Epithelial cell of prostate (primary cell): Measurements from ENCODE around the gene SPRYD3.

Source experiments
- DNase-seq: peaks from one replicate; pipeline ENCODE4 v3.0.0-alpha.2; 2011; ENCODE audit warnings: low read depth, low spot score
- H3K27ac ChIP-seq: fragments of 450-650 bp; 2 replicates; pipeline ENCODE4 v1.5.1; 2017; ENCODE audit warnings: mild to moderate bottlenecking

Gene SPRYD3

GRCh38 chr12:53086361-53086760, 7.2 kb upstream of the SPRYD3 start:
- H3K27ac ChIP-seq = no peak overlapping the region
- no peak for DNase-seq

- no peak overlapping the region for H3K27ac ChIP-seq
- no peak for DNase-seq
Measured at GRCh38 chr12:53082637-53083175, 3.5 kb upstream of the SPRYD3 start.

- DNase-seq = no peak
Measured at GRCh38 chr12:53078425-53079225, 565 bp downstream of the SPRYD3 start.

DNA sequence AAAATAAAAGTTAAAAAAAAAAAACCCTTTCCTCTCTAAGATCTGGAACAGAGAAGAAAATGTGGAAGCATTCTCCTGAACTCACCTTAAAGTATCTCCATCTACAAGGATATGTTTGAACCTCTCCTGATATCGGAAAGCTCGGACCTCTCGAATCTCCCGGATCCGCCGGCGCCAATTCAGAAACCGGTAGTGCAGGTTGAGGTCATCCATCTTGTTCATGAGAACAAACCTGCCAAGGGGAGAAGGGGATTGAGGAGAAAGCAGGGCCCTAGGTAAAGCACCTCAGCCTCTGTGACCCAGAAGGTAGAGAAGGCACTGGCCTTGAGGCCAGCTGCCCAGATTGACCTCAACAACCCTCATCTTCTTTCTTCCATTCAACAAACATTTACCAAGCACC, 2.2 kb downstream of the SPRYD3 start:
- no peak for DNase-seq
- H3K27ac ChIP-seq = no peak overlapping the region

More at GRCh38 chr12:53078425-53079225, 565 bp downstream of the SPRYD3 start:
- peak overlapping the region; percentile 69 for H3K27ac ChIP-seq

- no peak overlapping the region for H3K27ac ChIP-seq
- DNase-seq = no peak
Measured at GRCh38 chr12:53076461-53076860, 2.7 kb downstream of the SPRYD3 start.

DNA sequence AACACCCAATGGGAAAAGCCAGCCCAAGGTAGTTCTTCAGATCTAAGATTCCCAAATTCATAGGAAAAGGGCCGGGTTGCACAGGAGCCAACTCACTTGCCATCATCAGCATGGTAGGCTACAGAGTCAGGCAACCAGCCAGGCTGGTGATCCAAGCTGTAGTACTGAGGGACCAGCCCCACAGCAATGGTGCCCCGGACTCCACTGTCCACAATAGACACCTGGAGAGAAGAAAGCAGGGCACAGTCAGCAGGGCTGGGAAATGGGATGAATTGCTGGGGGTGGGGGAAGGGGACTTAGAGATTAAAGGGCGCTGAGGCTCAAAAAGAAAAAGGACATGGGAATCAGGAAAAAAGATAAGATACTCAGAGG, 4.2 kb downstream of the SPRYD3 start:
- H3K27ac ChIP-seq = no peak overlapping the region
- no peak for DNase-seq

- no peak overlapping the region for H3K27ac ChIP-seq
- DNase-seq = no peak
Measured at GRCh38 chr12:53074283-53074998, 4.7 kb downstream of the SPRYD3 start.

DNA sequence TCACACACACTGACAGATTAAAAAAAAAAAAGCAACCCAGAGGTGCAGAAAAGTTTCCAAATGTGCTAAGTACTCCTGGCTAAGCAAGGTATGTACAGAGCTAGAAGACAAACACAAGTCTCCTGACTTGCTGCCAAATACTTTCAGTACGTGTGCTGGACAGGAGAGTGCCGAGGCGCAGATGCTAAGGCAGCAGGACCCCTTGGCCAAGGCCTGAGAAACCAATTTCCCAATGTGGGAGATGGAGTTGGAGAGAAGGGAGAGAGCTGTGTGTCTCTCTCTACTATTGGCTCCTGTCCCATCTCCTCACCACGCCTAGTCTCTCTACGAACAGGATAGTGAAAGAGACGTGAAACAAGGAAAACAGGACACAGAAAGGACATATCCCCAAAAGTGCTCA, 5.3 kb downstream of the SPRYD3 start:
- DNase-seq = no peak
- H3K27ac ChIP-seq = no peak overlapping the region

DNA sequence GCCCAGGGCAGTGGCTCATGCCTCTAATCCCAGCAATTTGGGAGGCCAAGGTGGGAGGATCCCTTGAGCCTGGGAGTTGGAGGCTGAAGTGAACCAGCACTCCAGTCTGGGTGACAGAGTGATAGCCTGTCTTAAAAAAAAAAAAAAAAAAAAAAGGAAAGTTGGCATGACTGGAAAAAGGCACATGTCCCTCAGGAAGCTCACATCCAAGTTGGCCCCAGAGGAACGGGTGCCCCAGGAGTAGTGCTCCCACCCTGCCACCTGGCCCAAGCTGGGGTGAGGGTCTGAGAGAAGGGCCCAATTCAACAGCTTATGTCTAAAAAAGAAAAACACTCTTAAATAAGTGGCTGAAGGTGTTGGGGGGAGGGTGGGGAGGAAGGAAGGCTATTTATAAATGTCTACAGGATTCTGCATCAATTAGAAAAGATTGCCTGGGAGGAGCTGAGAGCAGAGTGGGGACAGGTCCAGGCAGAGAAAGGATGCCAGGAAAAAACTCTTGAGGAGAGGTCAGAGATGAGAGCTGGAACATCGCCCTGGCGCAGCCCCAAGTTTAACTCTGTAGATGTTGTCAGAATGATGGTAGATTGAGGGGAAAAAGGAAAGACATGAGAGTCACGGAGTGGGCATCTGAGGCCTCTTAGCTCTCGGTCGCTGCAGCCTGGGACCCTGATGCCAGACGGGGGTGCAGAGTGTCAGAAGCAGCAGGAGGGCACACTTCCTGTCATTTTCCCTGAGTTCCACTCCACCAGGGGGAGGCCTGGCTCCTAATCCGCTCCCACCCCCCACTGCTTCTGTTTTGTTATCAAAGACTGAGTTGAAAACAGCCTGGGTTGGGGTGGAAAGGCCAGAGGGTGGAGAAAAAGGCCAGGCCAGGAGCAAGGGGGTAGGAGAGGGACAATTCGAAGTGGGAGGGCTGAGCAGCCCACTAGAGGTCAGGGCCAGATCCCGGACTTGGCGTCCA, 7.3 kb downstream of the SPRYD3 start:
- no peak for DNase-seq
- H3K27ac ChIP-seq = no peak overlapping the region

- no peak overlapping the region for H3K27ac ChIP-seq
- DNase-seq = no peak
Measured at GRCh38 chr12:53070877-53071492, 8.2 kb downstream of the SPRYD3 start.

DNA sequence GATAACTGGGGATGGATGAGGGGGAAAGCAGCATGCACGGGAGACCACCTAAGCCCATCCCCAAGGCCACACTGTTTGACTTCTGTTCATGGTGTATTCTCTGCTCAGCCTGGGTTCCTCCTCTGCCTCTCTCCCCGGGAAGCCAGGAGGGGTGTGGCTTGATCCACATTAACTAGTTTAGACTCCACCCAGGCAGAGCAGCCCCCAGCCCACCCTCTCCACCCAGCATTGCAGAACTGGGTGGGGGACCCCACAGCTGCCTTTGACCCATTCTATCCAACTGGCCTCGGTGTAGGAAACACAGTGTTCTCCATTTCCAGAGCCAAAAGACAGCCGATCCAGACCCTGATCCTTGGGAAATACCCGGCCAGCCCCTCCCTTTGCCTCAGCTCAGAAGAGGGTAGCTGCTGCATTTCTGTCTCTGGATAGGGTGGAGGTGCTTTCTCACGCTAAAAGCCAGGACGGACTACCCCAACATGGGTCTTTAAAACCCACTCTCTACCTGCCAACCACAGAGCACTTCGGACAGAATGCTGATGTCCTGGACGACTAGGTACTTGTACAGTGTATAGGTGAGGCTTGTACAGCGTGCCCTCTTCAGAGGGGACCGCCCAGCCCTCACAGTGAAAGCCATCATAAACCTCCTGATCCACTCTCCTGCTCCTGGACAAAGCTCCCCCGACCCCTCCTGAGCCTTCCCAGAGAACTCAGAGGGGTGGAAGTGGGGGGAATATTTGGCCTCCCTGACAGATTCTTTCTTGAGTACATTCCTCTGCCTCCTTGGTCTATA, 9.4 kb downstream of the SPRYD3 start:
- no peak for DNase-seq

GRCh38 chr12:53068811-53069585, 10.2 kb downstream of the SPRYD3 start:
- no peak overlapping the region for H3K27ac ChIP-seq
- DNase-seq = no peak

More for the DNA sequence above, 9.4 kb downstream of the SPRYD3 start:
- no peak overlapping the region for H3K27ac ChIP-seq

GRCh38 chr12:53067993-53068770, 11.0 kb downstream of the SPRYD3 start:
- no peak for DNase-seq
- no peak overlapping the region for H3K27ac ChIP-seq

GRCh38 chr12:53067074-53067992, 11.9 kb downstream of the SPRYD3 start:
- H3K27ac ChIP-seq = no peak overlapping the region
- no peak for DNase-seq

- no peak for DNase-seq
- H3K27ac ChIP-seq = no peak overlapping the region
Measured at GRCh38 chr12:53065975-53066931, 12.9 kb downstream of the SPRYD3 start.
